Peyer's patch (tissue), 4 donors: ENCODE data around the gene ZFPM1. TPM values are rescaled to one million over a fixed set of nuclear protein-coding genes. Genes with fewer than 3 reads are reported as not detected.
A peak's percentile ranks its signal among the peaks of the same experiment; 100 is the strongest.

Experiments used
- DNase-seq, 3 donors: peaks; one replicate each; pipeline ENCODE4 v3.0.0-alpha.2; 2017 to 2019
- H3K27ac ChIP-seq, 4 donors: fragments of 200-600 bp; sonication (generic); one replicate each; pipeline ENCODE4 v1.5.1; 2016 to 2019
- H3K27me3 ChIP-seq, 2 donors: fragments of 200-600 bp; sonication (generic); one replicate each; pipeline ENCODE4 v1.5.1; 2019
- H3K36me3 ChIP-seq, 3 donors: fragments of 200-600 bp; sonication (generic); one replicate each; pipeline ENCODE4 v1.5.1; 2016 to 2019
- H3K4me1 ChIP-seq, 4 donors: fragments of 200-600 bp; sonication (generic); one replicate each; pipeline ENCODE4 v1.5.1; 2016 to 2019
- H3K4me3 ChIP-seq, 4 donors: fragments of 200-600 bp; sonication (generic); 1 replicate in 3 of 4; 2 replicates in 1 of 4; pipeline ENCODE4 v1.5.1; 2016 to 2019; ENCODE audit warnings: mild to moderate bottlenecking in 1 of 4
- H3K9me3 ChIP-seq, 4 donors: fragments of 200-600 bp; sonication (generic); one replicate each; pipeline ENCODE4 v1.5.1; 2016 to 2019; ENCODE audit warnings: mild to moderate bottlenecking in 1 of 4
- CTCF ChIP-seq, 6 experiments: fragments of 450-650 bp in 4 of 6; fragments of 200-600 bp in 2 of 6; sonication (generic) in 1 of 6; IDR thresholded peaks; one replicate each; pipeline ENCODE4 v1.5.1; 2017 to 2019; ENCODE audit warnings: antibody characterized with exemption in 6 of 6, mild to moderate bottlenecking in 3 of 6, moderate library complexity in 1 of 6
- POLR2A ChIP-seq, 2 donors: fragments of 450-650 bp; IDR thresholded peaks; one replicate each; pipeline ENCODE4 v1.5.1; 2017; ENCODE audit warnings: antibody characterized with exemption in 2 of 2, mild to moderate bottlenecking in 2 of 2, moderate library complexity in 2 of 2
- total RNA-seq, 4 donors: library from RNA; depleted of rRNA; stranded (reverse); fragments of >200 nt; gene quantifications; one replicate each; pipeline ENCODE4 v1.1.0, GENCODE V29; 2016

The ZFPM1 gene
- total RNA-seq, 4 donors from 2014 or later: 3.0 to 7.9 (median 4.9) TPM

- TF ChIP-seq CTCF (IDR thresholded peaks at IDR 0.05) (peak; percentile 54 to 64 (median 60)), POLR2A (IDR thresholded peaks at IDR 0.05) (no peak)
- Histone ChIP-seq H3K4me1 (peaks cover 0 to 5% (median 0%) of the 10 kb centered on the region in 4 donors), H3K36me3 (no peaks in the 10 kb centered on the region), H3K27me3 (no peaks in the 10 kb centered on the region), H3K9me3 (peaks cover 0 to 1% (median 0%) of the 10 kb centered on the region in 4 donors), H3K27ac (no peak overlapping the region), H3K4me3 (peak overlapping the region in 1 of 4 donors; percentile 19)
- peak in 2 of 3 donors; percentile 31 to 62 for DNase-seq
Measured at GRCh38 chr16:88561485-88562359, 108.6 kb downstream of the ZFPM1 start.

GRCh38 chr16:88566158-88566557 lies 113.1 kb downstream of the ZFPM1 start:
- no peak for TF ChIP-seq CTCF (IDR thresholded peaks at IDR 0.05)
- no peak for TF ChIP-seq POLR2A (IDR thresholded peaks at IDR 0.05)
- H3K4me3 ChIP-seq: no peak overlapping the region
- DNase-seq: no peak
- peaks cover 0 to 10% (median 3%) of the 10 kb centered on the region in 4 donors for H3K4me1 ChIP-seq
- H3K27ac ChIP-seq: no peak overlapping the region
- no peaks in the 10 kb centered on the region for H3K36me3 ChIP-seq
- no peaks in the 10 kb centered on the region for H3K9me3 ChIP-seq
- H3K27me3 ChIP-seq: no peaks in the 10 kb centered on the region

- Histone ChIP-seq H3K36me3 (peaks cover 0 to 10% (median 0%) of the 10 kb centered on the region in 3 donors), H3K27me3 (no peaks in the 10 kb centered on the region), H3K4me1 (peaks cover 0 to 23% (median 5%) of the 10 kb centered on the region in 4 donors), H3K9me3 (no peaks in the 10 kb centered on the region), H3K4me3 (peak overlapping the region; percentile 43 to 99 (median 85)), H3K27ac (peak overlapping the region in 1 of 4 donors; percentile 95)
- DNase-seq: no peak
- TF ChIP-seq CTCF (IDR thresholded peaks at IDR 0.05) (no peak), POLR2A (IDR thresholded peaks at IDR 0.05) (no peak)
Measured at GRCh38 chr16:88568710-88569613, 115.9 kb downstream of the ZFPM1 start.

GRCh38 chr16:88569614-88569984 lies 116.5 kb downstream of the ZFPM1 start:
- H3K4me3 ChIP-seq: peak overlapping the region; percentile 43 to 99 (median 85)

More at GRCh38 chr16:88569614-88569984, 116.5 kb downstream of the ZFPM1 start:
- Histone ChIP-seq H3K9me3 (no peaks in the 10 kb centered on the region), H3K27ac (peak overlapping the region; percentile 47 to 95 (median 84)), H3K36me3 (peaks cover 0 to 10% (median 0%) of the 10 kb centered on the region in 3 donors), H3K4me1 (peaks cover 0 to 23% (median 5%) of the 10 kb centered on the region in 4 donors), H3K27me3 (no peaks in the 10 kb centered on the region)
- TF ChIP-seq POLR2A (IDR thresholded peaks at IDR 0.05) (no peak), CTCF (IDR thresholded peaks at IDR 0.05) (no peak)
- DNase-seq: no peak
